GM12872 (cell line): ENCODE measurements around the gene F11R.

Experiments
- CTCF ChIP-seq: IDR thresholded peaks from 3 replicates; pipeline ENCODE4 v1.5.1; 2011; ENCODE audit warnings: low read depth, mild to moderate bottlenecking, low read length, moderate library complexity; ENCODE audit not compliant: insufficient read depth

F11R gene

GRCh38 chr1:161007369-161007768 lies 13.6 kb downstream of the F11R start:
- TF ChIP-seq CTCF: no peak

GRCh38 chr1:161006563-161006962 lies 14.4 kb downstream of the F11R start:
- TF ChIP-seq CTCF: no peak

- no peak for TF ChIP-seq CTCF
Observed at GRCh38 chr1:161001525-161001924, 19.4 kb downstream of the F11R start.

GRCh38 chr1:161000736-161001480 lies 20.0 kb downstream of the F11R start:
- no peak for TF ChIP-seq CTCF

- TF ChIP-seq CTCF: peak; percentile 24; the same call in 1 of the 3 replicates
Observed at GRCh38 chr1:160999376-160999775, 21.6 kb downstream of the F11R start.

- peak; percentile 74 for TF ChIP-seq CTCF
Observed at GRCh38 chr1:160997323-160998038, 23.5 kb downstream of the F11R start.

GRCh38 chr1:160996178-160996577 lies 24.8 kb downstream of the F11R start:
- TF ChIP-seq CTCF: no peak
